ENCODE results near the gene TRIM62. TPM values are rescaled to one million over a fixed set of nuclear protein-coding genes. Genes with fewer than 3 reads are reported as not detected.
"Not testable (repeated sequence)": the region's sequence is repeated elsewhere in the genome, so short reads cannot be mapped to it uniquely, and the experiment has no call there.

TRIM62 gene
- polyA plus RNA-seq, 1 experiment, result 4.5 TPM

- no peak overlapping the region for H3K27ac ChIP-seq (ENCODE audit: low read depth, low read length)
- no peak for DNase-seq (ENCODE audit: low read depth, low spot score)
- H3K27me3 ChIP-seq (ENCODE audit: control insufficient read depth, insufficient read depth, low read length), result no peaks in the 10 kb centered on the region
- CTCF ChIA-PET, result interaction anchor here (0.5 to 6.0 kb wide), 8 partner anchors 11 to 329 kb away, joined by 3 to 43 read pairs (median 4); no protein-coding TSS in a partner anchor
- TF ChIP-seq, protein P1, sequence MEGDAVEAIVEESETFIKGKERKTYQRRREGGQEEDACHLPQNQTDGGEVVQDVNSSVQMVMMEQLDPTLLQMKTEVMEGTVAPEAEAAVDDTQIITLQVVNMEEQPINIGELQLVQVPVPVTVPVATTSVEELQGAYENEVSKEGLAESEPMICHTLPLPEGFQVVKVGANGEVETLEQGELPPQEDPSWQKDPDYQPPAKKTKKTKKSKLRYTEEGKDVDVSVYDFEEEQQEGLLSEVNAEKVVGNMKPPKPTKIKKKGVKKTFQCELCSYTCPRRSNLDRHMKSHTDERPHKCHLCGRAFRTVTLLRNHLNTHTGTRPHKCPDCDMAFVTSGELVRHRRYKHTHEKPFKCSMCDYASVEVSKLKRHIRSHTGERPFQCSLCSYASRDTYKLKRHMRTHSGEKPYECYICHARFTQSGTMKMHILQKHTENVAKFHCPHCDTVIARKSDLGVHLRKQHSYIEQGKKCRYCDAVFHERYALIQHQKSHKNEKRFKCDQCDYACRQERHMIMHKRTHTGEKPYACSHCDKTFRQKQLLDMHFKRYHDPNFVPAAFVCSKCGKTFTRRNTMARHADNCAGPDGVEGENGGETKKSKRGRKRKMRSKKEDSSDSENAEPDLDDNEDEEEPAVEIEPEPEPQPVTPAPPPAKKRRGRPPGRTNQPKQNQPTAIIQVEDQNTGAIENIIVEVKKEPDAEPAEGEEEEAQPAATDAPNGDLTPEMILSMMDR (IDR thresholded peaks at IDR 0.05; ENCODE audit: low read depth, low read length), result peak; percentile 40
- no peak overlapping the region for H3K4me3 ChIP-seq (ENCODE audit: low read depth, low read length)
- POLR2A ChIA-PET, result interaction anchor here (0.6 to 1.0 kb wide), 2 partner anchors 41 to 80 kb away, joined by 3 read pairs; partner anchors contain the start of gene TRIM62
- no peaks in the 10 kb centered on the region for H3K9me3 ChIP-seq (ENCODE audit: control insufficient read depth, insufficient read depth, low read length)
Observed at GRCh38 chr1:33140153-33141149, 41.4 kb downstream of the TRIM62 start.

- H3K4me3 ChIP-seq (ENCODE audit: low read depth, low read length), result no peak overlapping the region
- CTCF ChIA-PET, result interaction anchor here (0.7 to 6.0 kb wide), 7 partner anchors 8 to 252 kb away, joined by 3 to 43 read pairs (median 4); no protein-coding TSS in a partner anchor
- no peaks in the 10 kb centered on the region for H3K27me3 ChIP-seq (ENCODE audit: control insufficient read depth, insufficient read depth, low read length)
- TF ChIP-seq, protein P1 (IDR thresholded peaks at IDR 0.05; ENCODE audit: low read depth, low read length), result peak; percentile 59
- DNase-seq (ENCODE audit: low read depth, low spot score), result no peak
- no peak overlapping the region for H3K27ac ChIP-seq (ENCODE audit: low read depth, low read length)
- H3K9me3 ChIP-seq (ENCODE audit: control insufficient read depth, insufficient read depth, low read length), result no peaks in the 10 kb centered on the region
- POLR2A ChIA-PET, result no interaction called here
Observed at GRCh38 chr1:33137800-33138199, 44.0 kb downstream of the TRIM62 start.

- not testable (repeated sequence) for H3K4me3 ChIP-seq (ENCODE audit: low read depth, low read length); H3K27me3 ChIP-seq (ENCODE audit: control insufficient read depth, insufficient read depth, low read length); DNase-seq (ENCODE audit: low read depth, low spot score); H3K9me3 ChIP-seq (ENCODE audit: control insufficient read depth, insufficient read depth, low read length); H3K27ac ChIP-seq (ENCODE audit: low read depth, low read length)
- POLR2A ChIA-PET, result interaction anchor here (0.7 to 1.2 kb wide), 2 partner anchors 9 to 163 kb away, joined by 3 to 11 read pairs; no protein-coding TSS in a partner anchor
- CTCF ChIA-PET, result interaction anchor here (6.0 kb wide), 1 partner anchor 9 kb away, joined by 43 read pairs; no protein-coding TSS in a partner anchor
Observed at GRCh38 chr1:33136041-33136440, 45.8 kb downstream of the TRIM62 start.

DNA sequence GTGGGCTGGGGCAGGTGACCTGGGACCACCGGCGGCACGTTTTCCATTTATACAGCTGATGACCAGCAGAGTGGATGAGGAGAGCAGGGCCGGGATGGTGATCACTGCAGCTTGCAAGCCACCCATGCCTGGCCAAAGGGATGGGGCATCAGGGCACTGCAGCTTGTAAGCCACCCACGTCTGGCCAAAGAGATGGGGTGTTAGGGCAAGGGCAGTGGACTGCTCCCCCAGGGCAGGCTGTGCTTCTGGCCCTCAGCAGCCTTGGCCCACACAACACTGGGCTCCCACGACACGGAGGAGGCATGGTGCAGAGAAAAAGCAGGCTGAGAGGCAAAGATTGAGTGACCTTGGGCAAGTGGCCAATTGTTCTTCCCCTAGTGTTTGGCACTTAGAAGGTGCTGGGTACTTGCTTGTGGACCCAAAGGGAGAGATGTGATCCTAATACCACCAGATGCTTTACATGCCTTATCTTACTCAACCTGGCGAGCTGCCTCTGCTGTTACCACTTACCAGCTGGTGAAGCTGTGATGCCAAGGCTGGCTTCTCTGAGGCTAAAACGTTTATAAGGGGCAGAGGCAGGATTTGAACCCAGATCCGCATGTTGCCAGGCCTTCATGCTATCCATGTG is 48.3 kb downstream of the TRIM62 start:
- POLR2A ChIA-PET, result interaction anchor here (1.2 kb wide), 1 partner anchor 34 kb away, joined by 3 read pairs; no protein-coding TSS in a partner anchor
- TF ChIP-seq, protein P1 (IDR thresholded peaks at IDR 0.05; ENCODE audit: low read depth, low read length), result no peak
- no peak overlapping the region for H3K27ac ChIP-seq (ENCODE audit: low read depth, low read length)
- no peaks in the 10 kb centered on the region for H3K27me3 ChIP-seq (ENCODE audit: control insufficient read depth, insufficient read depth, low read length)
- DNase-seq (ENCODE audit: low read depth, low spot score), result no peak
- no peaks in the 10 kb centered on the region for H3K9me3 ChIP-seq (ENCODE audit: control insufficient read depth, insufficient read depth, low read length)
- no peak overlapping the region for H3K4me3 ChIP-seq (ENCODE audit: low read depth, low read length)
- CTCF ChIA-PET, result no interaction called here

GRCh38 chr1:33132549-33132948 is 49.3 kb downstream of the TRIM62 start:
- Histone ChIP-seq H3K27me3 (ENCODE audit: control insufficient read depth, insufficient read depth, low read length) (no peaks in the 10 kb centered on the region), H3K4me3 (ENCODE audit: low read depth, low read length) (no peak overlapping the region), H3K27ac (ENCODE audit: low read depth, low read length) (no peak overlapping the region), H3K9me3 (ENCODE audit: control insufficient read depth, insufficient read depth, low read length) (no peaks in the 10 kb centered on the region)
- TF ChIP-seq, protein P1 (IDR thresholded peaks at IDR 0.05; ENCODE audit: low read depth, low read length), result no peak
- no peak for DNase-seq (ENCODE audit: low read depth, low spot score)
- ChIA-PET CTCF (interaction anchor here (0.5 to 1.1 kb wide), 2 partner anchors 163 to 421 kb away, joined by 3 read pairs; no protein-coding TSS in a partner anchor), POLR2A (no interaction called here)
